GM12874 (cell line): ENCODE measurements around the gene INAFM1.

ENCODE experiments used
- CTCF ChIP-seq: IDR thresholded peaks from 2 replicates; pipeline ENCODE4 v1.5.1; 2011; ENCODE audit warnings: low read depth, mild to moderate bottlenecking, control low read depth, low read length, moderate library complexity; ENCODE audit not compliant: insufficient read depth

INAFM1 gene

GRCh38 chr19:47274071-47274890 is at the start of gene INAFM1:
TSS of gene INAFM1 (plus strand) at chr19:47274885. CDS start at chr19:47274920, 35 bp downstream.
- TF ChIP-seq CTCF = no peak

GRCh38 chr19:47225746-47226425 is 48.8 kb upstream of the INAFM1 start:
- TF ChIP-seq CTCF = no peak

GRCh38 chr19:47226426-47227351 is 48.0 kb upstream of the INAFM1 start:
- no peak for TF ChIP-seq CTCF

- TF ChIP-seq CTCF = no peak
These were observed 47.1 kb upstream of the INAFM1 start for GRCh38 chr19:47227352-47228167.

GRCh38 chr19:47228168-47228936 is 46.3 kb upstream of the INAFM1 start:
- no peak for TF ChIP-seq CTCF

- TF ChIP-seq CTCF = no peak
These were observed 45.6 kb upstream of the INAFM1 start for GRCh38 chr19:47228937-47229675.
